HFFc6 (cell line): Measurements from ENCODE around the gene CCDC24. TPM values are rescaled to one million over a fixed set of nuclear protein-coding genes. Genes with fewer than 3 reads are reported as not detected.

Experiments
- DNase-seq: peaks from one replicate; pipeline ENCODE4 v3.0.0-alpha.2; 2018
- H3K27ac Mint-ChIP-seq: 2 replicates; pipeline ENCODE4 v1.8.0; 2020; ENCODE audit warnings: mild to moderate bottlenecking, mixed read lengths
- H3K27me3 Mint-ChIP-seq: 2 replicates; pipeline ENCODE4 v1.8.0; 2021; ENCODE audit warnings: mild to moderate bottlenecking, moderate library complexity, mixed read lengths; ENCODE audit not compliant: insufficient read depth
- H3K36me3 Mint-ChIP-seq: 2 replicates; pipeline ENCODE4 v1.8.0; 2021; ENCODE audit warnings: low read depth, mixed read lengths
- H3K4me1 Mint-ChIP-seq: 2 replicates; pipeline ENCODE4 v1.8.0; 2020; ENCODE audit warnings: low read depth, mixed read lengths
- H3K4me3 Mint-ChIP-seq: 2 replicates; pipeline ENCODE4 v1.8.0; 2020; ENCODE audit warnings: mild to moderate bottlenecking, moderate library complexity, mixed read lengths
- H3K9me3 Mint-ChIP-seq: 2 replicates; pipeline ENCODE4 v1.8.0; 2020; ENCODE audit warnings: mild to moderate bottlenecking, mixed read lengths
- total RNA-seq, 6 experiments: library from RNA; stranded (reverse); fragmentation: NEBNext Ultra II Directional; extraction: Animal tissue kit (Norgen Biotek cat#: 25700); gene quantifications; 2 replicates in 1 of 6; 3 replicates in 5 of 6; pipeline ENCODE4 v1.2.3, GENCODE V29; 2021
- TF ChIP-seq, protein P1 (sequence below): fragments of 200-600 bp; sonication (generic); IDR thresholded peaks from 2 replicates; pipeline ENCODE4 v1.5.0; 2021; ENCODE audit warnings: antibody characterized with exemption, mild to moderate bottlenecking

The CCDC24 gene
- total RNA-seq, 6 experiments from 2014 or later = 5.6 to 7.7 (median 6.5) TPM

DNA sequence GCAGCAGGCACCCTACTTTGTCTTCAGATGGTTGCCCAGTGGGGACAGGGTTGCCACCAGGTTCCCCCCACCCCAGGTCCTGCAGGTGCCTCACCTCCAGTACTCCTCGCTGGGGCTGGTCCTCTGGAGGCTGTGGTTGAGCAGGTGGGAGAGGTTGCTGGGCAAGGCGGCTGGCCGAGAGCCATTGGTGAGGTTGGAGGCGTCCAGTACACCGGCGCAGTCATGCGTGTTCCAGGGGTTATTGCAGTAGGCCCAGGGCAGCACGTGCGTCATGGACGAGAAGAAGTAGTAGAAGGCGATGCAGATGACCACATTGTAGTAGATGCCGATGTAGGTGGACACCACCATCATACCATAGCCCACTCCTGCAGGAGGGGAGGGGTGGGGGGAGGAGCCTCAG is 16.9 kb downstream of the CCDC24 start:
- Mint-ChIP-seq H3K9me3 (no peaks in the 10 kb centered on the region), H3K27ac (no peak overlapping the region), H3K27me3 (peaks cover 7% of the 10 kb centered on the region), H3K4me1 (peaks cover 6% of the 10 kb centered on the region; the same call in 1 of the 2 replicates), H3K4me3 (no peak overlapping the region), H3K36me3 (no peaks in the 10 kb centered on the region)
- TF ChIP-seq, protein P1, sequence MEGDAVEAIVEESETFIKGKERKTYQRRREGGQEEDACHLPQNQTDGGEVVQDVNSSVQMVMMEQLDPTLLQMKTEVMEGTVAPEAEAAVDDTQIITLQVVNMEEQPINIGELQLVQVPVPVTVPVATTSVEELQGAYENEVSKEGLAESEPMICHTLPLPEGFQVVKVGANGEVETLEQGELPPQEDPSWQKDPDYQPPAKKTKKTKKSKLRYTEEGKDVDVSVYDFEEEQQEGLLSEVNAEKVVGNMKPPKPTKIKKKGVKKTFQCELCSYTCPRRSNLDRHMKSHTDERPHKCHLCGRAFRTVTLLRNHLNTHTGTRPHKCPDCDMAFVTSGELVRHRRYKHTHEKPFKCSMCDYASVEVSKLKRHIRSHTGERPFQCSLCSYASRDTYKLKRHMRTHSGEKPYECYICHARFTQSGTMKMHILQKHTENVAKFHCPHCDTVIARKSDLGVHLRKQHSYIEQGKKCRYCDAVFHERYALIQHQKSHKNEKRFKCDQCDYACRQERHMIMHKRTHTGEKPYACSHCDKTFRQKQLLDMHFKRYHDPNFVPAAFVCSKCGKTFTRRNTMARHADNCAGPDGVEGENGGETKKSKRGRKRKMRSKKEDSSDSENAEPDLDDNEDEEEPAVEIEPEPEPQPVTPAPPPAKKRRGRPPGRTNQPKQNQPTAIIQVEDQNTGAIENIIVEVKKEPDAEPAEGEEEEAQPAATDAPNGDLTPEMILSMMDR = no peak
- DNase-seq = no peak

DNA sequence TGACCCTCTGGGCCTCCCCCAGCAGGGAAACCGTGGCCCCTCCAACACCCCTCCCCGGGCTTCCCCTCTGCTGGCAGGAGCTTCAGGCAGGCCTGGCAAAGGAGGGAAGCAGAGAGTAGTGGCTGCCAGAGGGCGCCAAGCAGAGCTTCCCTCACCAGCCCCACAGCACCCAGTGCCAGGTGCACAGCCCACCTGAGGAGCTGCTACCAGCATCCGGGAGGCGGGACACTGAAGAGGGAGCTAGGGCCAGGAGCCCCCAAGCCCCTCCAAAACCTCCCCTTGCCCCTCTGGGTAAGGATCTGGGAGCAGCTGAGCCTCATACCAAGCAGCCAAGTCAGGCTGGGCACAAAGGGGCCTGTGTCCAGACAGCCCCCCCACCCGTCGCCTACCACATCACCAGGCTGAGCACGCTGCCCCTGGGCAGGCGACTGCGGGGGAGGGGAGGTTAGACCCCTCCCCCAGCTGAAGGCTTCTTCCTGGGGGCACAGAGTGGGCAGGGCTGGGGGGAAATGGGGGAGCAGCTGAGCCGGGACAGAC is 19.6 kb downstream of the CCDC24 start:
- Mint-ChIP-seq H3K4me1 (peaks cover 4% of the 10 kb centered on the region; the same call in 1 of the 2 replicates), H3K36me3 (no peaks in the 10 kb centered on the region), H3K9me3 (no peaks in the 10 kb centered on the region), H3K27me3 (peaks cover 5% of the 10 kb centered on the region), H3K4me3 (no peak overlapping the region), H3K27ac (no peak overlapping the region)
- TF ChIP-seq, protein P1 = no peak
- DNase-seq = no peak

GRCh38 chr1:44012404-44012803 is 21.0 kb downstream of the CCDC24 start:
- Mint-ChIP-seq H3K27me3 (peaks cover 5% of the 10 kb centered on the region), H3K27ac (no peak overlapping the region), H3K9me3 (no peaks in the 10 kb centered on the region), H3K36me3 (no peaks in the 10 kb centered on the region), H3K4me1 (no peaks in the 10 kb centered on the region), H3K4me3 (no peak overlapping the region)
- TF ChIP-seq, protein P1 = no peak
- DNase-seq = no peak

DNA sequence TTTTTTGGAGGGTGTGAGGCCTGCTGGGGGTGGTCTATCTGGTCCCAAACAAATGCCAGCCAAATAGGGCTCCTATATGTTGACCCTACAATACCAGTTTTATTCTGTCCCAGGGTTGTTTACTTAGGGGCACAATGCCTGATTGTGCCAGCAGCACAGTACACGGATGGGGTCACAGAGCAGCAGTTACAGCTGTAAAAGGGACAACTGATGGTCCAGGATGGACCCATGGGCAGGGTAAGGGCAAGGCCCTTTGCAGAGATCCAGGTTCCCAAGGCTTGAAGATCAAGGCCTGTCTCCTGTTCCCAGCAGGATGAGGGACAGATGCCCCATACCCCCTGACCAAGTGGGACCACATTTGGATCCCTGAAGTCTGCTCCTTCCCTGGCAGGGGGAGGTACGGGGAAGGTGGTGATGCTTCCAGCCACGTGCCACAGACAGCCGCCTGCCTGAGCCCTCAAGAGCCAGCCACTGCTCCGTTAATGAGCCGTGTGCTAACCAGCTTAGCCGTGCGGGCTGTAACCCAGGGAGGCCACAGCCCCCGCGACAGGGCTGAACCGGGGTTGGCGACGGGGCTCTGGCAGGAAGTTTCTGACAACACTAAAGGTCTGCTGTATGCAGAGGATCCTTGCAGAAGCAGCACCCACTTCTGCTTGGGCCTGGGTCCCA is 21.7 kb downstream of the CCDC24 start:
- Mint-ChIP-seq H3K9me3 (no peaks in the 10 kb centered on the region), H3K4me1 (no peaks in the 10 kb centered on the region), H3K36me3 (no peaks in the 10 kb centered on the region), H3K27ac (no peak overlapping the region), H3K4me3 (no peak overlapping the region), H3K27me3 (peaks cover 4% of the 10 kb centered on the region)
- no peak for DNase-seq
- TF ChIP-seq, protein P1 = no peak

- Mint-ChIP-seq H3K4me1 (no peaks in the 10 kb centered on the region), H3K36me3 (no peaks in the 10 kb centered on the region), H3K9me3 (no peaks in the 10 kb centered on the region), H3K27me3 (peaks cover 3% of the 10 kb centered on the region), H3K4me3 (no peak overlapping the region), H3K27ac (no peak overlapping the region)
- TF ChIP-seq, protein P1 = no peak
- DNase-seq = no peak
Observed at GRCh38 chr1:44013949-44014348, 22.6 kb downstream of the CCDC24 start.
